ENCODE measurements around the gene SUSD5.

Gene SUSD5

DNA sequence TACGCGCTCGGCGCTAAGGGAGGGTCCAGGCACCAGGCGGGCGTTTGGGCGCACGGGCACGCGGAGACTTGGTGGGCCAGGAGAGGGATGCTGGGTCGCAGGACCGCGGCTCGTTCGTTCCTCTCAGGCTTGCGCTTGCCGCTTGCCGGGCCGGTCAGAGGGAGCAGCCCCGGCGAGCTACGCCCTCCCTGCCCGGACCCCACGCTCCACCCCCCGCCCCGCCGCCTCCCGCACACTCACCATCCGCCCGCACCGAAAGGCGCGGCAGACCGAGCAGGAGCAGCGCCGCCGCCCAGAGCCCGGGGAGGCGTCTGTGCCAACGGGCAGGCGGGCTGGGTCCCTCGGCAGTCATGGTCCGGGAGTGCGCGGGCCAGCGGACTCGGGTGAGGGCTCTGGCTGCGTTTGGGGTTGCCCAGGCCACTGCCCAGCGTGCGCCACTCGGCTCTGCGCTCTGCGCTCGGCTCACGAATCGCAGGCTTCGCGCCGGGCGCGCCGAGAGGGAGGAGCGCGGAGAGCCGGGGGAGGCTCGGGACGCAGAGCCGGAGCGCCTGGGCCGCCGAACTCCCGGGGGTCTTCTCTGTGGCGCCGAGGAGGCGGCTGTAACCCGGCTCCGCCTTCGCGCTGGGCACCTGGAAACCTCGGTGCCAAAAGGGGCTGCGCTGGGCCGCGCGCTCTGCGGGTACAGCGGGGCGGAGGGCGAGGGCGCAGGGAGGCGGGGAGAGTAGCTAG is at the start of gene SUSD5:
Gene SUSD5 (minus strand): TSS at position 365 of the 729 bp plus-strand sequence. CDS start 13 bp downstream, at position 352.
- peak; percentile 24 for DNase-seq

DNA sequence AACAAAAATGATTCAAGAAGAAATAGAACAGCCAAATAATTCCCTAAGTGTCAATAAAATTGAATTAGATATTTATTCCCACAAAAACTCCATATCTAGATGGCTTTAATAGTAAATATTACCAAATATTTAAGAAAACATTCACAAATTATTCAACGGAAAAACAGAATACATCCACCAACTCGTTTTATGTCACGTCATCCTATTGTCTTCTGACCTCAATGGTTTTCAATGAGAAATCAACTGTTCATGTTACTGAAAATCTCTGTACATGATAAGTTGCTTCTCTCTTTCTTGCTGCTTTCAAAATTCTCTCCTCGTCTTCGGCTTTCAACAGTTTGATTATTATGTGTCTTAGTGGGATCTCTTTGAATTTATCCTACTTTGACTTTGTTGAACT is 41.5 kb upstream of the SUSD5 start:
- no peak for DNase-seq

GRCh38 chr3:33256249-33256648 is 37.6 kb upstream of the SUSD5 start:
- no peak for DNase-seq

DNA sequence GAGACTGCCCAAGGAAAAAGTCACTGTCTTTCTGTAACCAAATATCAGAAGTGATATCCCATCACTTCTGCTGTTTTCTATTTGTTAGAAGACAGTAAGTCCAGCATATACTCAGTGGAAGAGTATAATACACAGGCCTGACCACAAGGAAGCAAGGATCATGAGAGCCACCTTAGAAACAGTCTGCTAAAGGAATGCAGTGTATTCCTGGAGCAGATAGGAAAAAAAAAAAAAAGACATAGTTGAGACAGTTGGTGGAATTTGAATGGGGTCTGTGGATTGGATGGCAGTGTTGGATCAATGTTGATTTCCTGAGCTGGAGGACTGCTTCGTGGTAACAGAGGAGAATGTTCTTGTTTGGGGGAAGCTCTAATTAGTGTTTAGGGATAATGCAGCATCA is 32.1 kb upstream of the SUSD5 start:
- no peak for DNase-seq

- no peak for DNase-seq
Measured at GRCh38 chr3:33246786-33247185, 28.2 kb upstream of the SUSD5 start.

DNA sequence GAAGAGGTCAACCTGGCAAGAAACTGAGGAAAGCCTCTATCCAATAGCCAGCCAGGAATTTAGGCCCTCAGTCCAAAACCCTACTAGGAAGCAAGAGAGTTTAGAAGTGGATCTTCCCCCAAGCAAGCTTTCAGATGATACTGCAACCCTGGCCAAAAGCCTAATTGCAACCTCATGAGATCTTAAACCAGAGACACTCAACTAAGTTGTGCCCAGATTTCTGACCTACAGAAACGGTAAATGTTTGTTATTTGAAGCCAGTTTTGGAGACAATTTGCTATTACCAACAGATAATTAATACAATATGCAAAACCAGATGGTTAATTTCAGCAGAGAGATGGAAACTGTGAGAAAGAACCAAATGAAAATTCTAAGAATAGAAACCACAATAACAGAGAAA is 21.7 kb upstream of the SUSD5 start:
- no peak for DNase-seq

- no peak for DNase-seq
Measured at GRCh38 chr3:33238923-33239322, 20.3 kb upstream of the SUSD5 start.

- DNase-seq = no peak
Measured at GRCh38 chr3:33237439-33237838, 18.8 kb upstream of the SUSD5 start.

DNA sequence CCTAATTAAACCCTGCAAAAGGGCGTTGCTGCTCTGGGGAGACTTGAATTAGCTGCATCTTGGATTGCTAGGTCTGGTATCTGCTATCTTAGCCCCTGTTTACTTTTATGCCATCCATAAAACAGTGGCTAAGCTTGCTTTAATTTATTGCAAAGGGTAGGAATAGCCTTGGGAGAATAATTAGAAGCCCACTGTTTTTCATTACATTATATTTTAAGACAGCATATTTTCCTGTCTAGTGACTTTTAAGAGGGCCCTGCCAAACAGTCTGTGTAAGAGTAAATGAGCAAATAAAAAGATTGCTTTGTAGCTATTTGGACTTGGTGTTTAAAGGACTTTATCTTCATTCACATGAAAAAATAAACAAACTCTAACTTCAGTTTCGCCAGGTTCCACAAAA is 17.4 kb upstream of the SUSD5 start:
- DNase-seq = no peak

DNA sequence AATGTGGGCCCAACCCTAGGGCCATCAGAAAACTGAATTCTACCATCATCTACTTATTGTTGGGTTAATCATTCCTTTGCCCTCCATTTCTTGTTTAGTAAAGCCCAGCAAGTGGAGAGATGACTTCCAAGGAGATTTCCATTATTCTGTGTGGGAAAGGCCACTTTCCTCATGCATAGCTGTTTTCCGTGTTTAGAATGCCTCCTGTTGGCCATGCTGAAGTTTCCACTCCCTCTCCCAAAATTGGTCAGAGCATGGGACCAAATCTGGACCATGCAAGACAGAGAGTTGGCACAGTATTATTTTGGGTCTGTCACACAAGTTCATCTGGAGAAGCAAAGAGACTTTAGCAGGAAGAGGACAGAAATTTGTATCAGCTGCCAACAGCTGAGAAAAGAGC is 15.3 kb upstream of the SUSD5 start:
- no peak for DNase-seq

DNA sequence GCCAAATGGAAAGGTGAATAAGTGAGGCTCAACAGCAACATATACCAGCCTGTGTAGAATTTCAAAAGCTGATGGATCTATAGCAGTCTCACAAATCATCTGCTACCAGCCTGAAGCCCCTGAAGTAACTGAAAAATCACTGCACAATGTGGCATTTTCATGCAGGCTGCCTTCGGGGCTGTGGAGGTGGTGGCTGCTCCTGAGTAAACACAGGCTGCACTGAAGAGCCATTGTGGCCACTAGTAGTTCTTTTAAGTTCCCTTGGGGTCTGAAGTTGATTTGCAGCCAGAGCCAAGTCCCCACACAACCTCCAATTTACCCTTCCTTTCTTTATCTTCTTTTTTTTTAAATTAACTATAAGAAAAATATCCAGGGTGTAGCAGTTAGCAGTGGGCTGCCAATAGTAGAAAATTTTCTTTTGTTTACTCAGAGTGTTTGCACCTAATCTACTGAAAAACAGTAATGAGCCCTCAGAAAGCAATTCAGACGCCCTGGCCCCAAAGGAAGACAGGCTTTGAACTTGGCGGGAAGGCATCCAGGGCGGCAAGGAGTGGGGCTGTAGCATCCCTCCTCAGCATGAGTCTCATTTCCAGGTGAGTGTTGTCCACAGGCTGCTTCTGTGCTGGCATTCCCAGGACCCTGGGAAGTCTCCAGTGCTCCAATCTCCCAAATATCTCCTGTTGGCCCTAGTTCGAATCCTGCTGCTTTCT is 13.3 kb upstream of the SUSD5 start:
- DNase-seq = no peak

DNA sequence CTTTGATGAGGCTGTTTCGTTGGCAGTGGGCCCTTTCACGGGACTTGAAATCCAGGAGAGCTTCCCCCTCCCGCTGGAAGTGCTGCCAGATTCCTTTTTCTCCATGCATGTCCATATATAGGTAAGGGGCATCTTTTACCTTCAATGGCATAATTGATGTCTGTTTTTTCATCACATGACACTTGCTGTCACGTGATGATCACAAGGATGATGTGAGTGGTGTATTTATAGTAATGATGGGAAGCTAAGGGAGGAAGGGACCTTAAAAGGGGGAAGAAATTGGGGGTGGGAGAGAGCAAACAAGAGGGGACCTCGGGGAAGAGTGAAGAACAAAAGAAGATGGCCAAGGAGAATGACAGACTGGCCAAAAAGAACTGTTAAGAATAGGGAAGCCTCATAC is 11.3 kb upstream of the SUSD5 start:
- no peak for DNase-seq

- no peak for DNase-seq
Measured at GRCh38 chr3:33229066-33229465, 10.5 kb upstream of the SUSD5 start.

GRCh38 chr3:33221241-33221640 is 2.6 kb upstream of the SUSD5 start:
- no peak for DNase-seq

DNA sequence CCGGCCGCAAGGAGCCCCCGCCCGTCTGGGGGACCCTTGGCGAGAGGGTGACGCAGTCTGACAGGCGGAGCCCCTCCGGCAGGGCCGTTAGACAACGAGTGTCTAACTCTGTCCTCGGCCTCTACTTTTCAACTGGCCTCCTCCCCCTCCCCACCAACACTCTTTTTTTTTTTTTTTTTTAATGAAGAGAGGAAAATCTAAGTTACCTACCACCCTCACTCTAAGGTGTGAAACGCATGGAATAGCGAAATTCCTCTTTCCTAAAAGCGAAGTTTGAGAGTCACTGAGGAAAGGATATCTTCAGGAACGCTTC is 521 bp upstream of the SUSD5 start:
- no peak for DNase-seq

DNA sequence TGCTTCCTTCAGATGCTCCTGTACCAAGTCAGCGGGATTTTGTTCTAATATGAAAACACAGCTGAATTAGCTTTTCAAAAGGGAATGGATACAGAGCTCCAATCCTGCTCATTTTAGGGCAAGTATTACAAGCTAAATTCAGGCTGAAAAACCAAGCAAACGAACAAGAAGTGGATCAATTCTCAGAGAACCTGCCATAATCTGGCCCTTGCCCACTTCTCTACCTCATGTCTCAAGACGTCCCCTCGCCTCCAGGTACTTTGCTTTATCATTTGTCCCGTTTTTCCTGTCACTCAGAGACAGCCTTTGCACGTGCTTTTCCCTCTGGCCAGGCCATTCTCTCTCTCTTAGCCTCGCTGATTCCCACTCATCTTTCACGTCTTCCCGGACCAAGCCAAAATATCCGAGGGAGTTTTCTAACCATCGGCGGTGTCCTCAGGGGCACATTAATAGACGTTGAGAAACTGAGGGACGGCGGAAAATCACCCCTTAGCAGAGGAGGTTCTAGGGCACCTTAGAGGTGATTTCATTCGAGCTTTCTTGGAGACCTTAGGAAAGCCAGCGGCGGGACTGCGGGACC is 654 bp downstream of the SUSD5 start:
- DNase-seq = no peak

- no peak for DNase-seq
Measured at GRCh38 chr3:33215739-33216138, 2.9 kb downstream of the SUSD5 start.

DNA sequence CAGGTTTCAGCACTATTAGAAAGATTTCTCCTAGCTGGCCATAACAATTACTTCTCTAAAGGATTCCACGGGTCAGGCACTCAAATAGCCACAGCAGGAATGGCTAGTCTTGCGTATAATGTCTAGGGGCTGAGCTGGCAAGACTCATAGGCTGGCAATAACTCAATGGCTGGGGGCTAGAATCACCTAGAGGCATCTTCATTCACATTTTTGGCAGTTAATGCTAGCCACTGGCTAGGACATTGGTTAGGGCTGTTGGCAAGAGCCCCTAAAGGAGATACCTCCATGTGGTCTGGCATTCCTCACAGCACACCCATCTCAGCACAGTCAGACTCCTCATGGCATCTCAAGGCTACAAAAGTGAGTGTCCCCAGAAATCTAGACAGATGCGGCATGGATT is 6.2 kb downstream of the SUSD5 start:
- no peak for DNase-seq

- DNase-seq = no peak
Measured at GRCh38 chr3:33211444-33211843, 7.2 kb downstream of the SUSD5 start.

DNA sequence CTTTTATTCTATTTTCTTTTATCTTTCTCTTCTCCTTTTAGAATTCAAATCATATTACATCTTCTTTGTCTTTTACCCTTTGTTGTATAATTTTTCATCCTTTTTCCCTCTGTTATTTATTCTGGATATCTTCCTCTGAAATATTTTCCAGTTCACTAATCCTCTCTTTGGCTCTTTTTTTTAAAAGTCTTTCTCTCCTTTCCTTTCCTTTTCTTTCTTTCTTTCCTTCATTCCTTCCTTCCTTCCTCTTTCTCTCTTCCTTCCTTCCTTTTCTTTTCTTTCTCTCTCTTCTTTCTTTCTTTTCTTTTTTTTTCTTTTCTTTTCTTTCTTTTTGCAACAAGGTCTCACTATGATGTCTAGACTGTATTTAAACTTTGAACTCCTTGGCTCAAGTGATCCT is 9.3 kb downstream of the SUSD5 start:
- DNase-seq = no peak

GRCh38 chr3:33202711-33203457 is 15.7 kb downstream of the SUSD5 start:
- DNase-seq = no peak

DNA sequence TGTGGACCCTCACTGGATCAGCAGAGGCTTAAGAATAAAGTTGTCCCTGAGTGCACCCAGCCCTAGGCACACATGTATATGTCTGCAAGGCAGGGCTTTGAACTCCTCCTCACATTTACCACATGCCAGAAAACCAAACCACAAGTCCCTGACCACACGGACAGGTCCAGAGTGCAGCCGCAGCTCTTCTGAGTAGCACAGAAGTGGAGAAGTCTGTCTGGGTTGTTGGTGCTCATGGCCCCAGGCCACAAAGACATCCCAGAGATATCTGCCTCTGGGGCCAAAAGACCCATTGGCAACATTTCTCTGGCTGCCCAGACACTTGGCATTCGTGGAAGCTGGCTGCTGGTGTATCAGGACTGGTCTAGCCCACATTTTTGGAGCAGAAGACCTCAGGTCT is 17.4 kb downstream of the SUSD5 start:
- DNase-seq = no peak

GRCh38 chr3:33196538-33196937 is 22.1 kb downstream of the SUSD5 start:
- DNase-seq = no peak

GRCh38 chr3:33194303-33194702 is 24.3 kb downstream of the SUSD5 start:
- DNase-seq = no peak
